NT2/D1 (cell line): ENCODE results near the gene SLC6A2.

ENCODE experiments used
- DNase-seq: peaks from one replicate; pipeline ENCODE4 v3.0.0-alpha.2; 2011; ENCODE audit warnings: low read depth, low spot score
- H3K27me3 ChIP-seq: 2 replicates; pipeline ENCODE4 v1.6.0; 2011; ENCODE audit warnings: mild to moderate bottlenecking; ENCODE audit not compliant: insufficient read length, insufficient read depth
- H3K36me3 ChIP-seq: 2 replicates; pipeline ENCODE4 v1.6.1; 2011; ENCODE audit warnings: mild to moderate bottlenecking, low read length, mixed read lengths; ENCODE audit not compliant: insufficient read depth, insufficient read length
- H3K4me1 ChIP-seq: 2 replicates; pipeline ENCODE4 v1.5.1; 2011; ENCODE audit not compliant: insufficient read depth, insufficient read length
- H3K4me3 ChIP-seq: 2 replicates; pipeline ENCODE4 v1.5.1; 2011; ENCODE audit warnings: low read depth; ENCODE audit not compliant: insufficient read length
- H3K9ac ChIP-seq: 2 replicates; pipeline ENCODE4 v1.6.0; 2011; ENCODE audit warnings: low read depth; ENCODE audit not compliant: insufficient read length
- H3K9me3 ChIP-seq: 2 replicates; pipeline ENCODE4 v1.5.1; 2011; ENCODE audit warnings: mild to moderate bottlenecking, low read length; ENCODE audit not compliant: insufficient read depth
- SUZ12 ChIP-seq: IDR thresholded peaks from 2 replicates; pipeline ENCODE4 v1.6.1; 2011; ENCODE audit not compliant: insufficient read length, insufficient read depth; ENCODE audit errors: extremely low read depth
- YY1 ChIP-seq: IDR thresholded peaks from 2 replicates; pipeline ENCODE4 v1.6.1; 2011; ENCODE audit not compliant: insufficient read length, insufficient read depth
- ZNF274 ChIP-seq: IDR thresholded peaks from 2 replicates; pipeline ENCODE4 v1.6.1; 2011; ENCODE audit warnings: mild to moderate bottlenecking, low read depth, low read length

Gene SLC6A2

GRCh38 chr16:55647798-55648197 is 8.0 kb upstream of the SLC6A2 start:
- peaks cover 26% of the 10 kb centered on the region for H3K27me3 ChIP-seq
- H3K4me3 ChIP-seq = no peak overlapping the region
- DNase-seq = no peak
- no peaks in the 10 kb centered on the region for H3K9me3 ChIP-seq
- TF ChIP-seq ZNF274 = no peak
- no peak for TF ChIP-seq SUZ12
- no peak for TF ChIP-seq YY1
- H3K4me1 ChIP-seq = peaks cover 7% of the 10 kb centered on the region
- H3K36me3 ChIP-seq = no peaks in the 10 kb centered on the region
- H3K9ac ChIP-seq = no peak overlapping the region

GRCh38 chr16:55651841-55652824 is 3.7 kb upstream of the SLC6A2 start:
- TF ChIP-seq ZNF274 = no peak
- TF ChIP-seq YY1 = no peak
- no peak for TF ChIP-seq SUZ12
- Histone ChIP-seq H3K9me3 (no peaks in the 10 kb centered on the region; the same call in 1 of the 2 replicates), H3K4me1 (no peaks in the 10 kb centered on the region), H3K27me3 (peaks cover 69% of the 10 kb centered on the region), H3K36me3 (no peaks in the 10 kb centered on the region), H3K4me3 (no peak overlapping the region), H3K9ac (no peak overlapping the region)
- no peak for DNase-seq

- Histone ChIP-seq H3K9ac (no peak overlapping the region), H3K36me3 (no peaks in the 10 kb centered on the region), H3K4me1 (no peaks in the 10 kb centered on the region), H3K27me3 (peaks cover 79% of the 10 kb centered on the region), H3K9me3 (no peaks in the 10 kb centered on the region; the same call in 1 of the 2 replicates), H3K4me3 (no peak overlapping the region)
- no peak for TF ChIP-seq YY1
- TF ChIP-seq SUZ12 = no peak
- TF ChIP-seq ZNF274 = no peak
- DNase-seq = no peak
Measured at GRCh38 chr16:55653106-55653505, 2.7 kb upstream of the SLC6A2 start.

GRCh38 chr16:55655381-55655896 is 349 bp upstream of the SLC6A2 start:
- peak; percentile 28 for TF ChIP-seq SUZ12
- no peak for TF ChIP-seq ZNF274
- Histone ChIP-seq H3K9me3 (no peaks in the 10 kb centered on the region; the same call in 1 of the 2 replicates), H3K4me1 (peaks cover 7% of the 10 kb centered on the region), H3K36me3 (no peaks in the 10 kb centered on the region), H3K27me3 (peaks cover 86% of the 10 kb centered on the region), H3K4me3 (peak overlapping the region; percentile 38), H3K9ac (peak overlapping the region; percentile 52)
- no peak for DNase-seq

GRCh38 chr16:55656691-55657092 is 904 bp downstream of the SLC6A2 start:
- Histone ChIP-seq H3K4me1 (peaks cover 7% of the 10 kb centered on the region), H3K9ac (peak overlapping the region; percentile 52), H3K36me3 (no peaks in the 10 kb centered on the region), H3K9me3 (no peaks in the 10 kb centered on the region; the same call in 1 of the 2 replicates), H3K4me3 (peak overlapping the region; percentile 38), H3K27me3 (peaks cover 79% of the 10 kb centered on the region)
- DNase-seq = no peak
- TF ChIP-seq SUZ12 (no peak), ZNF274 (no peak), YY1 (no peak)

GRCh38 chr16:55657616-55658015 is 1.8 kb downstream of the SLC6A2 start:
- H3K9me3 ChIP-seq = no peaks in the 10 kb centered on the region; the same call in 1 of the 2 replicates
- no peaks in the 10 kb centered on the region for H3K36me3 ChIP-seq
- TF ChIP-seq YY1 = no peak
- TF ChIP-seq SUZ12 = no peak
- TF ChIP-seq ZNF274 = no peak
- no peak overlapping the region for H3K4me3 ChIP-seq
- peaks cover 70% of the 10 kb centered on the region for H3K27me3 ChIP-seq
- no peak for DNase-seq
- H3K4me1 ChIP-seq = peaks cover 7% of the 10 kb centered on the region
- no peak overlapping the region for H3K9ac ChIP-seq

- H3K4me3 ChIP-seq = no peak overlapping the region
- no peak for DNase-seq
- H3K36me3 ChIP-seq = no peaks in the 10 kb centered on the region
- no peak for TF ChIP-seq SUZ12
- no peak for TF ChIP-seq ZNF274
- TF ChIP-seq YY1 = no peak
- H3K9ac ChIP-seq = no peak overlapping the region
- peaks cover 57% of the 10 kb centered on the region for H3K27me3 ChIP-seq
- H3K9me3 ChIP-seq = peaks cover 5% of the 10 kb centered on the region; the same call in 1 of the 2 replicates
- peaks cover 7% of the 10 kb centered on the region for H3K4me1 ChIP-seq
Measured at GRCh38 chr16:55658898-55659420, 3.2 kb downstream of the SLC6A2 start.
